Left lung (tissue), 10 donors: ENCODE measurements around the gene DDX59. TPM values are rescaled to one million over a fixed set of nuclear protein-coding genes. Genes with fewer than 3 reads are reported as not detected.
"Not testable (repeated sequence)": the region's sequence is repeated elsewhere in the genome, so short reads cannot be mapped to it uniquely, and the experiment has no call there.

ENCODE experiments used
- ATAC-seq: fragments of 200-7000 bp; cut with Tn5 transposase; one replicate; pipeline ENCODE4 v1.9.1; 2020; ENCODE audit warnings: moderate library complexity
- DNase-seq, 4 donors: peaks; one replicate each; pipeline ENCODE4 v3.0.0-alpha.2; 2013 to 2020
- H3K27ac ChIP-seq, 2 donors: fragments of 200-600 bp; sonication (generic) in 1 of 2; one replicate each; pipeline versions ENCODE4 v1.5.0 to v1.8.0; 2020 to 2021
- H3K27me3 ChIP-seq, 2 donors: fragments of 200-600 bp; sonication (generic) in 1 of 2; one replicate each; pipeline versions ENCODE4 v1.5.0 to v1.8.0; 2020 to 2021
- H3K36me3 ChIP-seq, 2 donors: fragments of 200-600 bp; sonication (generic) in 1 of 2; one replicate each; pipeline versions ENCODE4 v1.5.0 to v1.8.0; 2020 to 2021
- H3K4me1 ChIP-seq, 2 donors: fragments of 200-600 bp; one replicate each; pipeline ENCODE4 v1.8.0; 2021
- H3K4me3 ChIP-seq, 2 donors: fragments of 200-600 bp; sonication (generic) in 1 of 2; one replicate each; pipeline versions ENCODE4 v1.5.0 to v1.8.0; 2020 to 2021; ENCODE audit warnings: mild to moderate bottlenecking in 1 of 2
- H3K9me3 ChIP-seq, 2 donors: fragments of 200-600 bp; sonication (generic) in 1 of 2; one replicate each; pipeline versions ENCODE4 v1.5.0 to v1.8.0; 2020 to 2021
- CTCF ChIP-seq, 2 donors: fragments of 200-600 bp; sonication (generic) in 1 of 2; IDR thresholded peaks; one replicate each; pipeline versions ENCODE4 v1.5.0 to v1.8.0; 2021; ENCODE audit warnings: antibody characterized with exemption in 2 of 2
- intact Hi-C, 2 donors: fragments of 100-400 bp; cut with DNase I; formaldehyde crosslinking; loops; one replicate each; pipeline versions ENCODE4 v1.11.2 to v1.14.2; 2022
- polyA plus RNA-seq, 6 donors: library from polyadenylated mRNA; unstranded; fragments of 120-200 nt; gene quantifications; one replicate each; pipeline ENCODE4 v1.2.1, GENCODE V29; 2013; ENCODE audit not compliant: insufficient read length in 6 of 6
- total RNA-seq, 2 donors: library from RNA; stranded (reverse); fragmentation: NEBNext Ultra II Directional; extraction: Animal tissue kit (Norgen Biotek cat#: 25700); gene quantifications; one replicate each; pipeline ENCODE4 v1.2.1, GENCODE V29; 2021
- donor health status: DM: no; HTN: yes; CAD: no.
- donor health status: DM: no; HTN: no; CAD: no.

DDX59 gene
- total and polyA plus RNA-seq, 8 donors, result 15.4 to 36.4 (median 31.3) TPM

DNA sequence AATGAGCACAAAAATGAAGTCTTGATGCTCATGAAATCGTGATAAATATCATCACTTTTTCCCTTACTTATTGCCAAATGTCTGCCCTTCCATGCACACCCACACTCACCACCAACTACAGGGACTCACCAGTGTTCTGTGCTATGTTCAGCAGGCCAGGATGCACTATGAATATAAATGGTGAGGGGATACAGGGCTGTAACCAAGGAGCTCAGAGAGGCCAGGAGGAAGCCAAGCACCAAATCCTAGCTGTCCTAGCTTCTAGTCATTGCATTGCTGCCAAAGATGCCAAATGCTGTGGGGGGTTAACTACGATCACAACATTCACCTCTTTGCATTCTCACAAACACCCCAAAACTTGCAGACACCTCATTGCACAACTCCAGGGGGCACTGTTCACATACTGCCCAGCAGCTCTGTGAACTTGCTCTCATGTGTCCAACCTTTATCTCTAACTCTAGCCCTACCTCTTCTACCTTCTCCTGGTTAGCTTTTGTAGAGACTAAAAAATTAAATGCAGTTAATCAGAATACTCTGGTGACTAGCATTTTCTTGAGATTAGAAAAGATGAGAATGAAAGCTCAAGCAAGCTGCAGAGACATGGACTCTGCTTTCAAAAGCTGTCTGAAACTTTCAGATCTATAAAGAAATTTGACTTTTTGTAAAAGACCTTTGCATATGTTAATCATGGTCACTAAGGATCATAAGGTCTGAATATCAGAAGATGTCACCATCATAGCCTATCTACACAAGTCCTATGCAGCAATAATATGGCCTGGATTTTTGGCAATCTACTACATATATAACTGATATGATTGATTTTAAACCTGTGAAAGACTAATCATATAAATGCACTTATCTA lies 35.2 kb downstream of the DDX59 start:
- H3K4me3 ChIP-seq, result no peak overlapping the region
- no peak for TF ChIP-seq CTCF (IDR thresholded peaks at IDR 0.05)
- ATAC-seq, result no peak
- intact Hi-C loops, result no loop called here
- H3K9me3 ChIP-seq, result no peaks in the 10 kb centered on the region
- H3K4me1 ChIP-seq, result peaks cover 0 to 2% of the 10 kb centered on the region in 2 donors
- no peaks in the 10 kb centered on the region for H3K27me3 ChIP-seq
- DNase-seq, result no peak
- no peaks in the 10 kb centered on the region for H3K36me3 ChIP-seq
- no peak overlapping the region for H3K27ac ChIP-seq

DNA sequence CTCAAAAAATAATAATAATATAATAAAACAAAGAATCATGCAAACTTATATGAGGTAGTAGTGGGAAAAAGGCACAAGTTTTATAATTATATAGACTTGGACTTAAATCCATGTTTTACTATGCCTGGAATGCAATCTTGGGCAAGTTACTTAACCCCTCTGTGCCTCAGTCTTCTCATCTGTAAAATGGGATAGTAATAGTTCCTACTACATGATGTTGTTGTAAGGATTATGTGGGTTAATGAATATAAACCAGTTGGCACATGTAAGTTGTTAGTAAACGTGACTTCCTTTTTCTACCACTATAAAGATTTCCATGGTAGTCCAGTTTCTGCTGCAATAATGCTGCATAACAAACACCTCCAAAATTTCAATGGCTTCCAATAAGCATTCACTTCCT lies 38.3 kb downstream of the DDX59 start:
- TF ChIP-seq CTCF (IDR thresholded peaks at IDR 0.05), result no peak
- no peaks in the 10 kb centered on the region for H3K9me3 ChIP-seq
- H3K36me3 ChIP-seq, result no peaks in the 10 kb centered on the region
- H3K4me3 ChIP-seq, result no peak overlapping the region
- intact Hi-C loops, result no loop called here
- H3K27me3 ChIP-seq, result no peaks in the 10 kb centered on the region
- H3K4me1 ChIP-seq, result peaks cover 0 to 10% of the 10 kb centered on the region in 2 donors
- no peak for DNase-seq
- ATAC-seq, result no peak
- H3K27ac ChIP-seq, result no peak overlapping the region

GRCh38 chr1:200630515-200630899 lies 39.2 kb downstream of the DDX59 start:
- DNase-seq, ATAC-seq, H3K36me3 ChIP-seq, intact Hi-C loops, H3K4me3 ChIP-seq, H3K27me3 ChIP-seq, H3K9me3 ChIP-seq, H3K27ac ChIP-seq: not testable (repeated sequence)
- peaks cover 0 to 10% of the 10 kb centered on the region in 2 donors for H3K4me1 ChIP-seq

DNA sequence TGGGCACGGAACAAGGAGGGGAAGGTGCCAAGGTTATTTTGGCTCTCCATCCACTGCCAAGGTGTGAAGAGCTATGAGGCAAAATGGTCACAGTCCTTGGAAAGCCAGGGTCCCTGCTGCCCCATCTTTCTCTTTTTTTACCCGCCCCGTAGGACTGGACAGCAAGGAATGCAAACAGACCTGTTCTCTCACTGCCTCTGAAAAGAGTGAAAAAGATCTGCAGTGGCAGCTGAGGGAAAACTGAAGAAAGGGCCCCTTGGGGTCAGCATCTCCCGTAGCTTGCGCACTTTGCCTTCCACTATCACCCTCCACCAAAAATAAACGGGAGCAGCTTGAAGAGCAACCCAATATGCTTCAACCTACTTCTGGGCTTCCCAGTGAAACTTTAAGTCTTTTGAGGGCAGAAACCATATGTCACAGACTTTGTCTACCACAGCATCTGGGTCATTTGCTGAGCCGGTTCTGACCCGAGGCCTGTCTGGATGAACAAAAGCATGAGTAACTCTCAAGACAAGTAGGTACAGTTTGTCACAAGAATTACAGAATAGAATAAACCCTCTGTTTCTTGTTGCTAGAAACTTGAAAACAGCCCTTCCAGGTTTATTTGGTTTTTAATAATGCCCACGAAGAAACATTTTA lies 39.7 kb downstream of the DDX59 start:
- H3K4me3 ChIP-seq, result no peak overlapping the region
- no peak overlapping the region for H3K27ac ChIP-seq
- peaks cover 0 to 10% of the 10 kb centered on the region in 2 donors for H3K4me1 ChIP-seq
- no peak for ATAC-seq
- no peaks in the 10 kb centered on the region for H3K27me3 ChIP-seq
- no peaks in the 10 kb centered on the region for H3K36me3 ChIP-seq
- DNase-seq, result no peak
- no peaks in the 10 kb centered on the region for H3K9me3 ChIP-seq
- TF ChIP-seq CTCF (IDR thresholded peaks at IDR 0.05), result no peak
- intact Hi-C loops, result no loop called here

DNA sequence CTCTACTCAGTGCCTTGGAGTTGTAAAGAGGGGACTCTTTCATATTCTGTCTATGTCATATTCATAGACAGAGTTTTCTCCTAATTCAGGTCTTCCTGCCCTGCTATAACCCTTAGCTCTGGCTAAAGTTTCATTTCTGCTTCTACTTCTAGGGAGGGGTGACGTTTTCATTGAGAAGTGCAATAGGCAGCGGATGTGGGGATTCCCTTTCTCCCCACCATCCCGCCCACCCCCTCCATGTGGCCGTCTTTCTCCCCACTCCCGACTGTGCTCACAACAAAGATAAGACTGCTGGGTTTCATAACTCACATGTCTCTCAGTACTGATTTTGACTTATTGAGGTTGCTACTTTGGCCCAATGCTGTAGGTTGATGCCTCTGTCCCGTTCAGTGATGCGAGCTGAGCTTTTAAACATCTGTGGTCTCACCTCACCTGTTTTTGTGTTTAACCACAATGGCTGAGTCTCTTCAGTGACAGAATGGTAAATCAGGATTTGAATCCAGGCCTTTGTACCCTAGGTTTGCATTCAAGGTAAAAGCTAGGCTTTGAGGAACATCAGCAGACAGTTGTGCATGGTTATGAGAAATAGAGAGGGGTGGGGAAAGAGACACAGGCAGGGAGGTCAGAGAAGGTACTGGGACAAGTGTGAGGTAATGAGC lies 41.4 kb downstream of the DDX59 start:
- no peaks in the 10 kb centered on the region for H3K27me3 ChIP-seq
- no peak for DNase-seq
- TF ChIP-seq CTCF (IDR thresholded peaks at IDR 0.05), result no peak
- no peaks in the 10 kb centered on the region for H3K36me3 ChIP-seq
- intact Hi-C loops, result no loop called here
- peak; percentile 63 for ATAC-seq
- no peak overlapping the region for H3K27ac ChIP-seq
- no peaks in the 10 kb centered on the region for H3K9me3 ChIP-seq
- H3K4me1 ChIP-seq, result peaks cover 0 to 10% of the 10 kb centered on the region in 2 donors
- H3K4me3 ChIP-seq, result no peak overlapping the region
